GM12864 (cell line): ENCODE results near the gene LLGL2.

Experiments
- DNase-seq: peaks from one replicate; pipeline ENCODE4 v3.0.0-alpha.2; 2011; ENCODE audit warnings: low read depth
- H3K4me3 ChIP-seq: 2 replicates; pipeline ENCODE4 v1.5.1; 2011; ENCODE audit warnings: mild to moderate bottlenecking, low read depth, low read length, control low read depth
- TF ChIP-seq, protein P1 (sequence below): IDR thresholded peaks from 2 replicates; pipeline ENCODE4 v1.5.1; 2011; ENCODE audit warnings: low read depth, mild to moderate bottlenecking, moderate library complexity, low read length, control low read depth, inconsistent platforms; ENCODE audit errors: missing control alignments

Gene LLGL2

DNA sequence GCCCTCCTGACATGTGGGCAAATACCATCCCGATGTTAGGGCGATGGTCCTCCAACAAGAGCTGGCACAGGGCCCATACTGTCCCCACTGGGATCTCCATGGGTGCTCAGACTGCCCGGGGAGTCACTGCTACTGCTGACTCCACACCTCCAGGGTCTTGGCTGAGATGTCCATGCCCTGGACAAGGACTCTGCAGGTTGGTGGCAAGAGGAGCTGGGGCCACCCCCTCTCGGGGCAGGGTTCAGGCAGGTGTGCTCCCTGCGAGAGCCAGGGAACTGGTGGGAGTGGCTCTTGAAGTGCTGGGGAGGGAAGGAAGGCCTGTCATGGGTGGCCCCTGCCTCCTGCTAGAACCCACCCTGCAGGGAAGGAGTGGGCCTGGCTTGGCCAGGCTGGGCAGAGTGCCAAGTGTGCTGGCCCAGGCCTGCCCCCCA lies 16.6 kb upstream of the LLGL2 start:
- no peak for DNase-seq
- no peak overlapping the region for H3K4me3 ChIP-seq
- TF ChIP-seq, protein P1, sequence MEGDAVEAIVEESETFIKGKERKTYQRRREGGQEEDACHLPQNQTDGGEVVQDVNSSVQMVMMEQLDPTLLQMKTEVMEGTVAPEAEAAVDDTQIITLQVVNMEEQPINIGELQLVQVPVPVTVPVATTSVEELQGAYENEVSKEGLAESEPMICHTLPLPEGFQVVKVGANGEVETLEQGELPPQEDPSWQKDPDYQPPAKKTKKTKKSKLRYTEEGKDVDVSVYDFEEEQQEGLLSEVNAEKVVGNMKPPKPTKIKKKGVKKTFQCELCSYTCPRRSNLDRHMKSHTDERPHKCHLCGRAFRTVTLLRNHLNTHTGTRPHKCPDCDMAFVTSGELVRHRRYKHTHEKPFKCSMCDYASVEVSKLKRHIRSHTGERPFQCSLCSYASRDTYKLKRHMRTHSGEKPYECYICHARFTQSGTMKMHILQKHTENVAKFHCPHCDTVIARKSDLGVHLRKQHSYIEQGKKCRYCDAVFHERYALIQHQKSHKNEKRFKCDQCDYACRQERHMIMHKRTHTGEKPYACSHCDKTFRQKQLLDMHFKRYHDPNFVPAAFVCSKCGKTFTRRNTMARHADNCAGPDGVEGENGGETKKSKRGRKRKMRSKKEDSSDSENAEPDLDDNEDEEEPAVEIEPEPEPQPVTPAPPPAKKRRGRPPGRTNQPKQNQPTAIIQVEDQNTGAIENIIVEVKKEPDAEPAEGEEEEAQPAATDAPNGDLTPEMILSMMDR: no peak

DNA sequence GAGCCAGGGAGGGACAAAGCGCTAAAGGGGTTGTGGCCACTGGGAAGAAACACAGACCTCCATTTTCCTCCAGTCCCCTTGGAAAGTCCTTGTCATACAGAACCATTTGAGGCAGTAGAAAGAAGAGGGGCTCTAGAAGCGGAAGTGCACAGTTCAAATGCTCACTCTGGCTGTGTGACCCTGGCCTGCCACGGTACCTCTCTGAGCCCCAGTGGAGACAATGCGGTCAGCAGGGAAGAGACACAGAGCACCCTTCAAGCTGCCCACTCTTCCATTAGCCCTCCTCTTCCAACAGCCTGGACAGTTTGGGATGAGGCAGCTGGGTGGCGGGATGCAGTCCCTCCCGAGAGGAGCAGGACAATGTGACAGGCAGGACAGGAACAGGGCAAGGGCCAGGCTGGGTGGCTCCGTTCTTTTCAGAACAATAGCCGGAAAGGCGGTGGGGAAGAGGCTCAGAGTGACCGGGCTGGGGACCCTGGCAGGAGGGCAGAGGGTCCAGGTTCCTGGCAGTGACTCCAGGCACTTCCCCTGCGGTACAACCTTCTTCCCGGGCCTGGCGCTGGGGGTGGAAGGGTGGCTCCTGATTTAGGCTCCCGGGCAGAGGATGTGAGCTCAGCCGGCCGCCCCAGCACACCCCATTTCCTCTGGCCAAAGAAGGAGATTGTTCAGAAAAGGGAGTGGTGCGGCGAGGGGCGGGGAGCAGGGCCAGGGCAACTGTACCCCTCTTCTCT lies 15.8 kb upstream of the LLGL2 start:
- no peak for DNase-seq
- no peak overlapping the region for H3K4me3 ChIP-seq
- TF ChIP-seq, protein P1: no peak

DNA sequence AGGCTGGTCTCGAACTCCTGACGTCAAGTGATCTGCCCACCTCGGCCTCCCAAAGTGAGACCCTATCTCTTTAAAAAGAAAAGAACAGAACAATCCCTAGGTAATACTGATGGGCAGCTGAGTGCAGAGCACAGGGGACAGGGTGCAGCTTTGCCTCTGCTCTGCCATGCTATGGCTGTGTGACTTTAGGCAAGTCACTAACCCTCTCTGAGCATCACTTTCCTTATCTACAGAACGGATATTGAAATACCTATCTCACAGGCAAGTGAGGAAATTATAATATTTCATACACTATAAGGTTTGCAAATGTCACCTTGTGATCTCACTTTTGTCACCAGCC lies 14.3 kb upstream of the LLGL2 start:
- H3K4me3 ChIP-seq: no peak overlapping the region
- TF ChIP-seq, protein P1: no peak
- no peak for DNase-seq

DNA sequence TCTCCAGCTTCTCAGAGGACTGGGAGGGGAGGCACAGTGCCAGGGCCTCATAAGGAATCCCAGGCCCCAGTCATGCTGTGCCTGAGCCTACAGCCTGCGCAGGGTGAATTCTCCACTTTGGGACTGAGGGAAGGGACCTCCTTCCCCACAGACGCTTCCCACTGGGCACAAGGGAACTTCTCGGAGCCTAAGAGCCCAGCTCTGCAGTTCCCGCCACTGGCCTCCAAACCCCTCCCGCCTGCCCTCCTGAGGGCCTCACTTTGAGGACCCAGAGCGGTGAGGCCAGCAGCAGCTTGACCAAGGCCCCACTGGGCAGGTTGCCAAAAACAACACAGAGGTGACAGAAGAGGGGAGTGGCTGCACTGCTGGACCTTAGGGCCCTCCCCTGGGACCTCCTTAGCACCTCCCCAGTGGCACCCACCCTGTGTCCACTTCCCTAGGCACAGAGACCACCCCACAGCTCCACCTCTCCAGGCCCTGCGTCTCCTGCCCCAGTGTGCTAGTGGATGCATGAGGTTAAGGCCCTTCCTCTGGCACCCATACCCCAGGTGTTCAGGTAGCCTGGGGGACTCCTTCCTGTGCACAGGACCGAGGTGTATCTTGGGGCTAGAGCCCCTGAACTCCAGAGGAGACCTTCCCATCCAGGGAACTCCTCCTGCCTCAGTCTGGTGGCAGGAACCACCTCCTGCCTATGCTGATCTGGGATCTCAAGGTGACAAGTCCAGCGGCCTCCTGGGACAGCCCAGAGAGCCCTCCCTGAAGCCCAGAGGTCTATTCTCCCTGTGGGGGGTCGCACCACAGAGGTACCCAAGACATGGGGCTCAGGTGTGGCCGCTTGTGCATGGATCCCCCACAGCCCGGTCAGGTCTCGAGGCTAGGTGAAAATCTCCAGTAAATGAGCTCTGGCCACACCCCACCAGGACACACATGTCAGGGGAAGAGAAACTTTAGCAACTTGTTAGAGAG lies 13.6 kb upstream of the LLGL2 start:
- TF ChIP-seq, protein P1: no peak
- H3K4me3 ChIP-seq: no peak overlapping the region

DNA sequence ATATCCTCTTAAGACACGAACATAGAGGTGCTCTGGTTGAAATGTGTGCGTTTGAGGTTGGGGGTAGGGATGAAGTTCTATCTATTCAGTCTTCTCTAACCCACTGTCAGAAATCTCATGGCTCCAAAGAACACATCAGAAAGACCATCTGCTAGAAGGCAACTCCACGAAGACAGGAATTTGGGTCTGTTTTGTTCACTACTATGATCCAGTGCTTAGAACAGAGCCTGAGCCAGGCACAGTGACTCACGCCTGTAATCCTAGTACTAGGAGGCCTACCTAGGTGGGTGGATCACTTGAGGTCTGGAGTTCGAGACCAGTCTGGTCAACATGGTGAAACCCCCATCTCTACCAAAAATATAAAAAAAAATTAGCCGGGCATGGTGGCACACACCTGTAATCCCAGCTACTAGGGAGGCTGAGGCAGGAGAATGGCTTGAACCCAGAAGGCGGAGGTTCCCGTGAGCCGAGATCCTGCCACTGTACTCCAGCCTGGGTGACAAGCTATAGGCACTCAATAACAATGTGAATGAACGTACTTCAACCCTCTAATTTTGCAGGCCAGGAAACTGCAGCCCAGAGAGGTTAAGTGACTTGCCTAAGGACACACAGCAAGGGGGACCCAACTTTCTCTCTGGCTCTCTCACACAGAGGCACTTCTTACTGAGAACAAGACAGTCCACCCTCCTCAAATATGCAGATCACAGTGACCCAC lies 12.4 kb upstream of the LLGL2 start:
- no peak for DNase-seq
- TF ChIP-seq, protein P1: no peak
- H3K4me3 ChIP-seq: no peak overlapping the region

More for the DNA sequence above, 13.6 kb upstream of the LLGL2 start:
- no peak for DNase-seq

DNA sequence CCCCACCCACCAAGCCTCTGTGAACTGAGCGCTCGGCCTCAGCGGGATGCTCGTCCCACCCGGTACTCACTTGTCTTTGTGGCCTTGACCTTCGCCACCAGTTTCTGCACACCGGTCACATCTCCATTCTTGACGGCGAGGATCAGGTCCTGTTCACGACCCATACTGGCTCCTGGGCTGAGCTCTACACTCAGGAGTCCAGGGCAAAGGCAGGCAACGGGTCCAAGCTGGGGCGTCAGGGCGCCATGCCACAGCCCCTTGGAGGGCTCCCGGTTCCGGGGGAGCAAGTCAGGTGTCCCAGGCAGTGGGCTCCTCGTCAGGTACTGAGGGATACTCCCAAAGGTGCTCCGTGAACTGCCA lies 11.9 kb upstream of the LLGL2 start:
- DNase-seq: no peak
- H3K4me3 ChIP-seq: no peak overlapping the region
- TF ChIP-seq, protein P1: no peak
